Thoracic aorta (tissue), 2 donors: ENCODE results near the gene BNIP2. TPM values are rescaled to one million over a fixed set of nuclear protein-coding genes. Genes with fewer than 3 reads are reported as not detected.
"Not testable (repeated sequence)": the region's sequence is repeated elsewhere in the genome, so short reads cannot be mapped to it uniquely, and the experiment has no call there.

Source experiments
- ATAC-seq: fragments of 150-250 bp; one replicate; pipeline ENCODE4 v1.8.0; 2017; ENCODE audit warnings: low read depth; ENCODE audit not compliant: insufficient number of reproducible peaks, low FRiP score
- DNase-seq: peaks from one replicate; pipeline ENCODE4 v3.0.0-alpha.2; 2020; ENCODE audit warnings: low spot score
- H3K27ac ChIP-seq, 2 donors: fragments of 200-600 bp; sonication (generic); 1 replicate in 1 of 2; 2 replicates in 1 of 2; pipeline ENCODE4 v1.5.1; 2016; ENCODE audit warnings: mild to moderate bottlenecking in 2 of 2, moderate library complexity in 2 of 2
- H3K27me3 ChIP-seq: fragments of 200-600 bp; sonication (generic); replicated peaks from 2 replicates; pipeline ENCODE4 v1.6.0; 2016; ENCODE audit warnings: mild to moderate bottlenecking; ENCODE audit not compliant: insufficient read depth
- H3K36me3 ChIP-seq: fragments of 200-600 bp; sonication (generic); one replicate; pipeline ENCODE4 v1.5.1; 2016
- H3K4me1 ChIP-seq, 2 donors: fragments of 200-600 bp; sonication (generic); 1 replicate in 1 of 2; 2 replicates in 1 of 2; pipeline versions ENCODE4 v1.5.1 to v1.6.0; 2016; ENCODE audit warnings: low read depth in 2 of 2, mild to moderate bottlenecking in 1 of 2; ENCODE audit not compliant: control insufficient read depth in 1 of 2
- H3K4me3 ChIP-seq: fragments of 200-600 bp; sonication (generic); 2 replicates; pipeline ENCODE4 v1.5.1; 2016; ENCODE audit warnings: mild to moderate bottlenecking
- H3K9me3 ChIP-seq: fragments of 200-600 bp; sonication (generic); 2 replicates; pipeline ENCODE4 v1.5.1; 2016
- CTCF ChIP-seq: fragments of 200-600 bp; sonication (generic); IDR thresholded peaks from one replicate; pipeline ENCODE4 v1.5.1; 2019; ENCODE audit warnings: antibody characterized with exemption
- total RNA-seq, 2 donors: library from RNA; depleted of rRNA; stranded (reverse); fragments of >200 nt; gene quantifications; one replicate each; pipeline versions ENCODE4 v1.1.0 to v1.2.3, GENCODE V29; 2016

Gene BNIP2
- total RNA-seq, 2 donors from 2014 or later: 126 to 183 TPM

GRCh38 chr15:59649603-59650002 is 39.5 kb downstream of the BNIP2 start:
- no peaks in the 10 kb centered on the region for H3K9me3 ChIP-seq
- H3K36me3 ChIP-seq: peaks cover 27% of the 10 kb centered on the region
- no peak for TF ChIP-seq CTCF
- H3K4me3 ChIP-seq: no peak overlapping the region
- no peaks in the 10 kb centered on the region for H3K27me3 ChIP-seq
- ATAC-seq (no peak), DNase-seq (no peak)
- no peak overlapping the region for H3K27ac ChIP-seq
- no peaks in the 10 kb centered on the region for H3K4me1 ChIP-seq

GRCh38 chr15:59647085-59647484 is 42.0 kb downstream of the BNIP2 start:
- DNase-seq (no peak), ATAC-seq (no peak)
- Histone ChIP-seq H3K27ac (no peak overlapping the region), H3K36me3 (peaks cover 32% of the 10 kb centered on the region), H3K4me3 (no peak overlapping the region), H3K4me1 (no peaks in the 10 kb centered on the region), H3K27me3 (no peaks in the 10 kb centered on the region), H3K9me3 (no peaks in the 10 kb centered on the region)
- no peak for TF ChIP-seq CTCF

- ATAC-seq (no peak), DNase-seq (no peak)
- H3K9me3 ChIP-seq: no peaks in the 10 kb centered on the region
- H3K4me1 ChIP-seq: no peaks in the 10 kb centered on the region
- H3K27ac ChIP-seq: no peak overlapping the region
- peaks cover 32% of the 10 kb centered on the region for H3K36me3 ChIP-seq
- H3K4me3 ChIP-seq: no peak overlapping the region
- H3K27me3 ChIP-seq: no peaks in the 10 kb centered on the region
- TF ChIP-seq CTCF: no peak
Measured at GRCh38 chr15:59646277-59646676, 42.8 kb downstream of the BNIP2 start.

GRCh38 chr15:59645812-59646211 is 43.3 kb downstream of the BNIP2 start:
- DNase-seq, H3K9me3 ChIP-seq, H3K27ac ChIP-seq, H3K27me3 ChIP-seq, H3K4me3 ChIP-seq, ATAC-seq, H3K4me1 ChIP-seq: not testable (repeated sequence)
- peaks cover 29% of the 10 kb centered on the region for H3K36me3 ChIP-seq

GRCh38 chr15:59644756-59645155 is 44.4 kb downstream of the BNIP2 start:
- ATAC-seq: no peak
- peaks cover 24% of the 10 kb centered on the region for H3K36me3 ChIP-seq
- no peaks in the 10 kb centered on the region for H3K9me3 ChIP-seq
- no peak overlapping the region for H3K27ac ChIP-seq
- TF ChIP-seq CTCF: no peak
- H3K27me3 ChIP-seq: no peaks in the 10 kb centered on the region
- no peaks in the 10 kb centered on the region for H3K4me1 ChIP-seq
- no peak overlapping the region for H3K4me3 ChIP-seq
- no peak for DNase-seq

GRCh38 chr15:59642351-59642750 is 46.8 kb downstream of the BNIP2 start:
- H3K36me3 ChIP-seq: peaks cover 26% of the 10 kb centered on the region
- H3K27me3 ChIP-seq: no peaks in the 10 kb centered on the region
- H3K4me3 ChIP-seq: no peak overlapping the region
- no peak for DNase-seq
- no peak overlapping the region for H3K27ac ChIP-seq
- no peaks in the 10 kb centered on the region for H3K4me1 ChIP-seq
- ATAC-seq: no peak
- no peak for TF ChIP-seq CTCF
- no peaks in the 10 kb centered on the region for H3K9me3 ChIP-seq

GRCh38 chr15:59637507-59637906 is 51.6 kb downstream of the BNIP2 start:
- H3K4me3 ChIP-seq, H3K36me3 ChIP-seq, DNase-seq, H3K9me3 ChIP-seq, H3K4me1 ChIP-seq, H3K27ac ChIP-seq, ATAC-seq, H3K27me3 ChIP-seq: not testable (repeated sequence)
